ENCODE data around the gene CYBRD1. TPM values are rescaled to one million over a fixed set of nuclear protein-coding genes. Genes with fewer than 3 reads are reported as not detected.

Gene CYBRD1
- total RNA-seq, 4 donors from 2014 or later, result 5.7 to 176 (median 45.7) TPM

GRCh38 chr2:171583566-171583965 lies 61.3 kb downstream of the CYBRD1 start:
- Histone ChIP-seq H3K4me1 (no peaks in the 10 kb centered on the region), H3K27me3 (no peaks in the 10 kb centered on the region), H3K9me3 (no peaks in the 10 kb centered on the region), H3K36me3 (no peaks in the 10 kb centered on the region), H3K27ac (no peak overlapping the region), H3K4me3 (no peak overlapping the region)
- intact Hi-C loops (cut with DNase I), result no loop called here
- no peak for TF ChIP-seq CTCF (IDR thresholded peaks at IDR 0.05)
- WGBS, 2 donors, result 43 to 46% methylated on average over 1 of the region's 1 CpG
- no peak for DNase-seq

- DNase-seq, result no peak
- 76 to 94% methylated on average over 1 of the region's 1 CpG for WGBS, 2 donors
- Histone ChIP-seq H3K9me3 (no peaks in the 10 kb centered on the region), H3K27me3 (no peaks in the 10 kb centered on the region), H3K27ac (no peak overlapping the region), H3K4me3 (no peak overlapping the region), H3K4me1 (no peaks in the 10 kb centered on the region), H3K36me3 (no peaks in the 10 kb centered on the region)
- TF ChIP-seq POLR2A (IDR thresholded peaks at IDR 0.05) (no peak), CTCF (IDR thresholded peaks at IDR 0.05) (no peak)
- intact Hi-C loops (cut with DNase I), result no loop called here
Measured at GRCh38 chr2:171584001-171584400, 61.7 kb downstream of the CYBRD1 start.

GRCh38 chr2:171587132-171587531 lies 64.9 kb downstream of the CYBRD1 start:
- Histone ChIP-seq H3K4me3 (no peak overlapping the region), H3K27me3 (peaks cover 0 to 23% (median 0%) of the 10 kb centered on the region in 4 donors), H3K27ac (no peak overlapping the region), H3K4me1 (peaks cover 0 to 3% (median 0%) of the 10 kb centered on the region in 3 donors), H3K9me3 (peaks cover 0 to 11% (median 0%) of the 10 kb centered on the region in 3 donors), H3K36me3 (no peaks in the 10 kb centered on the region)
- TF ChIP-seq POLR2A (IDR thresholded peaks at IDR 0.05) (no peak), CTCF (IDR thresholded peaks at IDR 0.05) (no peak)
- intact Hi-C loops (cut with DNase I), result no loop called here
- no peak for DNase-seq
- WGBS, 2 donors, result 74 to 76% methylated on average over 4 of the region's 4 CpGs

GRCh38 chr2:171587567-171587966 lies 65.3 kb downstream of the CYBRD1 start:
- Histone ChIP-seq H3K4me3 (no peak overlapping the region), H3K27ac (no peak overlapping the region), H3K36me3 (no peaks in the 10 kb centered on the region), H3K9me3 (peaks cover 0 to 11% (median 0%) of the 10 kb centered on the region in 3 donors), H3K4me1 (peaks cover 0 to 4% (median 0%) of the 10 kb centered on the region in 3 donors), H3K27me3 (peaks cover 0 to 23% (median 0%) of the 10 kb centered on the region in 4 donors)
- intact Hi-C loops (cut with DNase I), result no loop called here
- TF ChIP-seq CTCF (IDR thresholded peaks at IDR 0.05), result no peak
- TF ChIP-seq POLR2A (IDR thresholded peaks at IDR 0.05), result no peak
- DNase-seq, result no peak
- WGBS, 2 donors, result 74 to 76% methylated on average over 4 of the region's 4 CpGs

- TF ChIP-seq CTCF (IDR thresholded peaks at IDR 0.05) (no peak), POLR2A (IDR thresholded peaks at IDR 0.05) (no peak)
- peaks cover 0 to 11% (median 0%) of the 10 kb centered on the region in 3 donors for H3K9me3 ChIP-seq
- no peak overlapping the region for H3K4me3 ChIP-seq
- H3K27me3 ChIP-seq, result peaks cover 0 to 23% (median 0%) of the 10 kb centered on the region in 4 donors
- no peak overlapping the region for H3K27ac ChIP-seq
- WGBS, 2 donors, result 88 to 100% methylated on average over 1 of the region's 1 CpG
- intact Hi-C loops (cut with DNase I), result no loop called here
- H3K4me1 ChIP-seq, result peaks cover 0 to 4% (median 0%) of the 10 kb centered on the region in 3 donors
- no peaks in the 10 kb centered on the region for H3K36me3 ChIP-seq
- no peak for DNase-seq
Measured at GRCh38 chr2:171590116-171590515, 67.8 kb downstream of the CYBRD1 start.

Data from esophagus squamous epithelium (tissue), 5 donors.